Nephron (organoid): ENCODE measurements around the gene DNAJB1.

Experiments used
- H3K27ac Mint-ChIP-seq, 3 experiments: 2 replicates each; pipeline ENCODE4 v1.8.0; 2020; ENCODE audit warnings: mixed read lengths in 3 of 3, mild to moderate bottlenecking in 2 of 3, moderate library complexity in 1 of 3
- H3K27me3 Mint-ChIP-seq: 2 replicates; pipeline ENCODE4 v1.8.0; 2021; ENCODE audit warnings: low read depth, mild to moderate bottlenecking, moderate library complexity, mixed read lengths
- H3K36me3 Mint-ChIP-seq: 2 replicates; pipeline ENCODE4 v1.8.0; 2020; ENCODE audit warnings: low read depth, mixed read lengths
- H3K4me1 Mint-ChIP-seq: 2 replicates; pipeline ENCODE4 v1.8.0; 2020; ENCODE audit warnings: mixed read lengths
- H3K4me3 Mint-ChIP-seq, 3 experiments: 2 replicates each; pipeline ENCODE4 v1.8.0; 2020; ENCODE audit warnings: mild to moderate bottlenecking in 3 of 3, mixed read lengths in 3 of 3, moderate library complexity in 2 of 3
- H3K9me3 Mint-ChIP-seq: 2 replicates; pipeline ENCODE4 v1.8.0; 2020; ENCODE audit warnings: mixed read lengths
- TF ChIP-seq, protein P1 (sequence below), 3 experiments: fragments of 200-600 bp; sonication (generic); IDR thresholded peaks; one replicate each; pipeline ENCODE4 v1.5.0; 2021; ENCODE audit warnings: antibody characterized with exemption in 3 of 3; ENCODE audit not compliant: unreplicated experiment in 3 of 3

The DNAJB1 gene

DNA sequence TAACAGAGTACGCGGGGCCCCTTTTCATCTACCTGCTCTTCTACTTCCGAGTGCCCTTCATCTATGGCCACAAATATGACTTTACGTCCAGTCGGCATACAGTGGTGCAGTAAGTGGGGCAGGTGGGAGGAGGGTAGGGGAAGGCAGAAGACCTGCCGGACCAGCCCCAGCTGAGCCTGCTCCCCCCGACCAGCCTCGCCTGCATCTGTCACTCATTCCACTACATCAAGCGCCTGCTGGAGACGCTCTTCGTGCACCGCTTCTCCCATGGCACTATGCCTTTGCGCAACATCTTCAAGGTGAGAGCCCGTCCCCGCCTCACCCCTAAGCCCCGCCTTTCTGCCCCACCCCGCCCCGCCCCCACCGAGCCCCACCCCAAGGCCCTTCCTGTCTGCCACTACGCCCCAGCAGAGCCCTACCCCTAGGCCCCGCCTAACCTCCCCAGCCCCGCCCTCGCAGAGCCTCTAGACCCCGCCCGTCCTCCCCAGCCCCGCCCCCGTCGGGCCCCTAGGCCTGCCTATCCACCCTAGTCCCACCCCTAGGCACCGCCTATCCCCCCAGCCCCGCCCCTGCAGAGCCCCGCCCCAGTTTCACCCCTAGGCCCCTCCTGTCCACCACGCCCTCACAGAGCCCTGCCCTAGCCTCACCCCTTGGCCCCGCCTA, 45.9 kb upstream of the DNAJB1 start:
- Mint-ChIP-seq H3K4me3 (no peak overlapping the region), H3K27me3 (no peaks in the 10 kb centered on the region)

DNA sequence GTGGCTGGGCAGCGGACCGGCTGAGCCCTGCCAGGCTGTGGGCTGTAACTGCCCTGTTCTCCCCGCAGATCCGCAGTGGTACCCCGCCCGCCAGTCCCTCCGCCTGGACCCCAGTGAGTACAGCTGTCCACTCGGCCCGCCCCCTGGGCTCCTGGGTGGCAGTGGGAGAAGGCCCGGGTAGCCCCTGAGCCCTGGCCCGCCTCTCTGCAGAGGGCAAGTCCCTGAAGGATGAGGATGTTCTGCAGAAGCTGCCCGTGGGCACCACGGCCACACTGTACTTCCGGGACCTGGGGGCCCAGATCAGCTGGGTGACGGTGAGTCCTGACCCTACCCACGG, 45.4 kb upstream of the DNAJB1 start:
- peaks cover 10% of the 10 kb centered on the region for H3K36me3 Mint-ChIP-seq
- TF ChIP-seq, protein P1, sequence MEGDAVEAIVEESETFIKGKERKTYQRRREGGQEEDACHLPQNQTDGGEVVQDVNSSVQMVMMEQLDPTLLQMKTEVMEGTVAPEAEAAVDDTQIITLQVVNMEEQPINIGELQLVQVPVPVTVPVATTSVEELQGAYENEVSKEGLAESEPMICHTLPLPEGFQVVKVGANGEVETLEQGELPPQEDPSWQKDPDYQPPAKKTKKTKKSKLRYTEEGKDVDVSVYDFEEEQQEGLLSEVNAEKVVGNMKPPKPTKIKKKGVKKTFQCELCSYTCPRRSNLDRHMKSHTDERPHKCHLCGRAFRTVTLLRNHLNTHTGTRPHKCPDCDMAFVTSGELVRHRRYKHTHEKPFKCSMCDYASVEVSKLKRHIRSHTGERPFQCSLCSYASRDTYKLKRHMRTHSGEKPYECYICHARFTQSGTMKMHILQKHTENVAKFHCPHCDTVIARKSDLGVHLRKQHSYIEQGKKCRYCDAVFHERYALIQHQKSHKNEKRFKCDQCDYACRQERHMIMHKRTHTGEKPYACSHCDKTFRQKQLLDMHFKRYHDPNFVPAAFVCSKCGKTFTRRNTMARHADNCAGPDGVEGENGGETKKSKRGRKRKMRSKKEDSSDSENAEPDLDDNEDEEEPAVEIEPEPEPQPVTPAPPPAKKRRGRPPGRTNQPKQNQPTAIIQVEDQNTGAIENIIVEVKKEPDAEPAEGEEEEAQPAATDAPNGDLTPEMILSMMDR (IDR thresholded peaks at IDR 0.05; ENCODE audit: unreplicated experiment in 3 of 3): no peak

More for the DNA sequence above, 45.9 kb upstream of the DNAJB1 start:
- H3K9me3 Mint-ChIP-seq: no peaks in the 10 kb centered on the region
- peaks cover 21% of the 10 kb centered on the region for H3K4me1 Mint-ChIP-seq
- H3K36me3 Mint-ChIP-seq: peaks cover 11% of the 10 kb centered on the region
- H3K27ac Mint-ChIP-seq: no peak overlapping the region
- TF ChIP-seq, protein P1 (IDR thresholded peaks at IDR 0.05; ENCODE audit: unreplicated experiment in 3 of 3): no peak

DNA sequence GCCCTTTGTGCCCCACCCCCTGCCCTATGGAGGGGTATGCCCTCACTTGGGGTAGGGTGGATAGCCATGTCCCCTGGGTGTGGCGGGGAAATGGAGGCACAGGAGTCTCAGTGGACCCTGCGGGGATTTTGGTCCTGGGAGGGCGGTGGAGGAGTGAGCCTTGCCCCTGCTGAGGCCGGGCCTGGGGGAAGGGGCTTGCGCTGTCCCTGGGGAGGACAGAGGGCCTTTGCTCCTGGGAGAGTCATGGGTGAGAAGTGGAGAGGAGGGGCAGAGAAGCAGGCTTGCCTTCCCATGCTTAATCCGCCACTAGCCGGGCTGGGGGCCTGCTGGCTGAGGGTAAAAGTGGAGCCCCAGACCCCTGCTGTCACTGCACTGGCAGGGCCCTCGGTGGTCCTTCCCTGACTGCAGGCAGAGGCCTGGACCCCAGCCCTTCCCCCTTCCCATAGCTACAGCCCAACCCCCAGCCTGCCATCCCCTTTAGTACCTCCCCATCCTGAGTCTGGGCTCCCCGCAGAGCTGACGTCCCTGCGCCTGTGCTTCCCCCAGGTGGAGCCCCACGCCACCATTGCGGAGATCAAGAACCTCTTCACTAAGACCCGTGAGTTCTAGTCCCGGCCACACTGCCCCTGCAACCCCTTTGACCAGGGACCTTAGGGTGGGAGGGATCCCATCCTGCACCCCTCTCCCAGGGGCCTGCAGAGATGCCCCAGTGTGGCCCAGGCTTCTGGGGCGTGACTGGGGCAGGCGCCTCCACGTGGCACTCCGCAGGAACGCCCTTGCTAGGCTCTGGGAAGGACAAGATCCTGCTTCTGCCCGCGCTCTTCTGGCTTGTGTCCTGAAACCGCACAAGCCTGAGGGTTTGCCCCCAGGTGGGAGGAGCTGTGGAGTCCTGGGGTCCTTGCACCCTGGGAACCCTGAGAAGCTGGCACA, 44.7 kb upstream of the DNAJB1 start:
- Mint-ChIP-seq H3K36me3 (peaks cover 7% of the 10 kb centered on the region), H3K4me3 (no peak overlapping the region), H3K9me3 (no peaks in the 10 kb centered on the region), H3K27me3 (no peaks in the 10 kb centered on the region), H3K27ac (peak overlapping the region in 1 of 3 experiments; percentile 41), H3K4me1 (peaks cover 18% of the 10 kb centered on the region)
- TF ChIP-seq, protein P1 (IDR thresholded peaks at IDR 0.05; ENCODE audit: unreplicated experiment in 3 of 3): no peak

More for the DNA sequence above, 45.4 kb upstream of the DNAJB1 start:
- Mint-ChIP-seq H3K27ac (no peak overlapping the region), H3K4me3 (no peak overlapping the region), H3K4me1 (peaks cover 22% of the 10 kb centered on the region), H3K27me3 (no peaks in the 10 kb centered on the region), H3K9me3 (no peaks in the 10 kb centered on the region)

DNA sequence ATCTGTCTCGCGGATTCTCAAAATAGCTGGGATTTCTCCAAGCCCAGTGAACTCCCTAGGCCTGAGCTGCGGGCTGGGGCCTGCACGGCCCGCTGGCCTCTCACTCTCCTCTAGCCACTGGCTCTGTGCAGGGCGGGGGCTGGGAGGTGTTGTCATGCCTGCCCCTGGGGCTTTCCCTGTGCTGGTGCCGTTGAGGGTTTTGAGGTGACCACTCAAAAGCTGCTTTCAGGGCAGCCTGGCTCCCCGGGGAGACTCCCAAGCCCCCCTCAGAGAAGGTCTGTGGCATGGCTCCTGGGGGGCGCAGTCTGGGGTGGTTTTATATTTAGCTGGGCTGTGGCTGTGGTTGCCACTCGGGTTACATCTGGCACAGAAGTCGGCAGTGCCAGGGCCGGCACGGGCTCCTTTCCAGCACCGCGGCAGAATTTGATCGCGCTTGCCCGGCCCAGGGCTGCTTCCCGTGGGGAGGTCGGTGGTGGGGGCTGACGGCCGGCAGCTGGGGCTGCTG, 43.7 kb upstream of the DNAJB1 start:
- Mint-ChIP-seq H3K4me1 (peaks cover 18% of the 10 kb centered on the region), H3K36me3 (no peaks in the 10 kb centered on the region), H3K27ac (peak overlapping the region; percentile 82 to 92 (median 89)), H3K4me3 (no peak overlapping the region), H3K27me3 (no peaks in the 10 kb centered on the region), H3K9me3 (no peaks in the 10 kb centered on the region)
- TF ChIP-seq, protein P1 (IDR thresholded peaks at IDR 0.05; ENCODE audit: unreplicated experiment in 3 of 3): no peak

DNA sequence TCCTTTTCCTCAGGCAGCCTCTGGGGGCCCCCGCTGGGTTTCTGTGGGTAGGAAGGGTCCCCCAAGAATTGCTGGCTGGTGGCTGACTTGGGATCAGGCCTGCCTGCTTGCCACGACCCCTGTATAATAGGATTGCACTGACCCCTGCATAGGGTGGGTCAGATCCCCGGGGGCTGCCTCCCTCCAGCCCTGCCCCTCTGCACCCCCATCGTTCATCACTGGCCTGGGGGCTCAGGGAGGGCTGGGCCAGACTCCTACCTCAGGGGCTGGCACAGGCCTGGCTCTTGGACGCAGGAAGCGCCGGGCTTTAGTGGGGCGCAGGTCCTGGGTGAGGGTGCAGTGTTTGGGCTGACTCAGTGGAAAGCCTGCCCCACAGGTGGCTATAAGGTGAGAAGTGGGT, 43.1 kb upstream of the DNAJB1 start:
- H3K36me3 Mint-ChIP-seq: no peaks in the 10 kb centered on the region
- TF ChIP-seq, protein P1 (IDR thresholded peaks at IDR 0.05; ENCODE audit: unreplicated experiment in 3 of 3): no peak
- no peaks in the 10 kb centered on the region for H3K9me3 Mint-ChIP-seq
- H3K27ac Mint-ChIP-seq: peak overlapping the region; percentile 82 to 92 (median 89)
- H3K4me3 Mint-ChIP-seq: no peak overlapping the region
- no peaks in the 10 kb centered on the region for H3K27me3 Mint-ChIP-seq
- H3K4me1 Mint-ChIP-seq: peaks cover 24% of the 10 kb centered on the region
